A549 (cell line): Measurements from ENCODE around the gene GPAM. TPM values are rescaled to one million over a fixed set of nuclear protein-coding genes. Genes with fewer than 3 reads are reported as not detected.

Experiments used
- ATAC-seq, 2 experiments: fragments of 200-7000 bp in 1 of 2; fragments of >200 bp in 1 of 2; cut with Nextera tagmentation in 1 of 2; cut with Tn5 transposase in 1 of 2; 3 replicates each; pipeline versions ENCODE4 v1.8.0 to v1.9.1; 2018 to 2020; ENCODE audit warnings: mild to moderate bottlenecking in 1 of 2, moderate library complexity in 1 of 2
- CTCF ChIA-PET: fragments of 300-600 bp; sonication (Branson Sonifier 250); formaldehyde crosslinking; extraction: SDS; loops from one replicate; lab custom pipeline; 2021; ENCODE audit warnings: antibody characterized with exemption, inconsistent platforms; lab: Yijun Ruan, JAX
- POLR2A ChIA-PET: fragments of 350-600 bp; formaldehyde crosslinking; extraction: SDS; loops from one replicate; lab custom pipeline; 2021; ENCODE audit warnings: antibody characterized with exemption, inconsistent platforms; lab: Yijun Ruan, JAX
- DNase-seq, 2 experiments: peaks; one replicate each; pipeline versions ENCODE4 v3.0.0 to v3.0.0-alpha.2; 2011 to 2016; ENCODE audit warnings: low read depth in 1 of 2, low spot score in 1 of 2
- FAIRE-seq: peaks from 2 replicates; lab custom pipeline; 2011; peaks lifted over from hg19 to GRCh38; lab: Jason Lieb, UNC
- H3K27ac ChIP-seq, 2 experiments: fragments of >200 bp; sonication (Bioruptor Twin); formaldehyde crosslinking; 3 replicates each; pipeline ENCODE4 v1.5.1; 2016 to 2017
- H3K4me1 ChIP-seq: fragments of >200 bp; sonication (Bioruptor Twin); formaldehyde crosslinking; 3 replicates; pipeline ENCODE4 v1.6.1; 2016
- H3K4me2 ChIP-seq: fragments of >200 bp; sonication (Bioruptor Twin); formaldehyde crosslinking; 3 replicates; pipeline ENCODE4 v1.6.1; 2016
- H3K4me3 ChIP-seq: fragments of >200 bp; sonication (Bioruptor Twin); formaldehyde crosslinking; 3 replicates; pipeline ENCODE4 v1.5.1; 2016
- H3K9me3 ChIP-seq: fragments of >200 bp; sonication (Bioruptor Twin); formaldehyde crosslinking; 3 replicates; pipeline ENCODE4 v1.6.1; 2016
- BHLHE40 ChIP-seq: IDR thresholded peaks from 2 replicates; pipeline ENCODE4 v1.6.1; 2012; ENCODE audit warnings: low read depth, low read length, inconsistent platforms
- CBX2 ChIP-seq: fragments of 200-600 bp; sonication (generic); IDR thresholded peaks from 2 replicates; pipeline ENCODE4 v1.6.1; 2016; ENCODE audit warnings: low read depth, mild to moderate bottlenecking, borderline replicate concordance
- CBX8 ChIP-seq: fragments of 200-600 bp; sonication (generic); IDR thresholded peaks from 2 replicates; pipeline ENCODE4 v1.6.1; 2016
- CTCF ChIP-seq: fragments of >200 bp; sonication (Bioruptor Twin); formaldehyde crosslinking; IDR thresholded peaks from 3 replicates; pipeline ENCODE4 v1.5.1; 2016
- EHF ChIP-seq: fragments of 250-450 bp; sonication (Bioruptor Pico); IDR thresholded peaks from 2 replicates; pipeline ENCODE4 v1.5.0; 2020; ENCODE audit warnings: mild to moderate bottlenecking
- EHMT2 ChIP-seq: fragments of 200-600 bp; sonication (generic); IDR thresholded peaks from 2 replicates; pipeline ENCODE4 v1.6.1; 2016; ENCODE audit warnings: antibody characterized with exemption, low read depth, mild to moderate bottlenecking, moderate library complexity
- ELK1 ChIP-seq: fragments of 150-350 bp; IDR thresholded peaks from 2 replicates; pipeline ENCODE4 v1.6.1; 2014; ENCODE audit warnings: low read depth, mild to moderate bottlenecking, low read length
- EP300 ChIP-seq, 2 experiments: fragments of >200 bp; sonication (Bioruptor Twin); formaldehyde crosslinking; IDR thresholded peaks; 2 replicates in 1 of 2; 3 replicates in 1 of 2; pipeline ENCODE4 v1.6.1; 2016 to 2017
- ESRRA ChIP-seq: fragments of 150-350 bp; IDR thresholded peaks from 2 replicates; pipeline ENCODE4 v1.6.1; 2014; ENCODE audit warnings: mild to moderate bottlenecking, low read length, borderline replicate concordance
- GATA3 ChIP-seq: IDR thresholded peaks from 2 replicates; pipeline ENCODE4 v1.6.1; 2012; ENCODE audit warnings: borderline replicate concordance
- HDAC2 ChIP-seq: fragments of 200-600 bp; sonication (generic); IDR thresholded peaks from 2 replicates; pipeline ENCODE4 v1.6.1; 2016
- HEYL ChIP-seq: fragments of 250-450 bp; sonication (Bioruptor Pico); IDR thresholded peaks from 2 replicates; pipeline ENCODE4 v1.8.0; 2021; ENCODE audit warnings: mild to moderate bottlenecking, moderate library complexity
- HMGXB4 ChIP-seq: fragments of 250-450 bp; sonication (Bioruptor Pico); IDR thresholded peaks from 2 replicates; pipeline ENCODE4 v1.5.0; 2021; ENCODE audit warnings: mild to moderate bottlenecking, moderate library complexity, borderline replicate concordance
- JUN ChIP-seq, 2 experiments: fragments of >200 bp; sonication (Bioruptor Twin); formaldehyde crosslinking; IDR thresholded peaks; 2 replicates in 1 of 2; 3 replicates in 1 of 2; pipeline ENCODE4 v1.6.1; 2016 to 2017
- MAX ChIP-seq: IDR thresholded peaks from 2 replicates; pipeline ENCODE4 v1.6.1; 2012
- MYC ChIP-seq: IDR thresholded peaks from 2 replicates; pipeline ENCODE4 v1.6.1; 2012; ENCODE audit warnings: mild to moderate bottlenecking, inconsistent platforms, low read length, improper control_type of control experiment, borderline replicate concordance
- POLR2AphosphoS2 ChIP-seq: conservative IDR thresholded peaks from 2 replicates; pipeline ENCODE4 v1.6.1; 2012; ENCODE audit warnings: low read length, improper control_type of control experiment, inconsistent platforms
- RARB ChIP-seq: fragments of 250-450 bp; sonication (Bioruptor Pico); IDR thresholded peaks from 2 replicates; pipeline ENCODE4 v1.8.0; 2021; ENCODE audit warnings: mild to moderate bottlenecking, moderate library complexity
- RCOR1 ChIP-seq: fragments of 150-350 bp; IDR thresholded peaks from 2 replicates; pipeline ENCODE4 v1.6.1; 2014; ENCODE audit warnings: antibody characterized with exemption, low read length, low read depth
- SMC3 ChIP-seq: fragments of >200 bp; sonication (Bioruptor Twin); formaldehyde crosslinking; IDR thresholded peaks from 3 replicates; pipeline ENCODE4 v1.6.1; 2018; ENCODE audit warnings: inconsistent platforms
- TFCP2L1 ChIP-seq: fragments of 250-450 bp; sonication (Bioruptor Pico); IDR thresholded peaks from 2 replicates; pipeline ENCODE4 v1.5.0; 2021; ENCODE audit warnings: mild to moderate bottlenecking
- TP53 ChIP-seq: fragments of 250-450 bp; sonication (Bioruptor Pico); IDR thresholded peaks from 2 replicates; pipeline ENCODE4 v1.5.0; 2021; ENCODE audit warnings: mild to moderate bottlenecking, moderate library complexity
- ZC3H11A ChIP-seq: fragments of 450-650 bp; IDR thresholded peaks from 2 replicates; pipeline ENCODE4 v1.6.1; 2014; ENCODE audit warnings: antibody characterized with exemption, mild to moderate bottlenecking
- ZNF302 ChIP-seq: fragments of 250-450 bp; sonication (Bioruptor Pico); IDR thresholded peaks from 2 replicates; pipeline ENCODE4 v1.9.0; 2021; ENCODE audit warnings: inconsistent platforms, mild to moderate bottlenecking, moderate library complexity
- ZSCAN20 ChIP-seq: fragments of 250-450 bp; sonication (Bioruptor Pico); IDR thresholded peaks from 2 replicates; pipeline ENCODE4 v1.8.0; 2022; ENCODE audit warnings: mild to moderate bottlenecking, moderate library complexity
- WGBS: methylation state at CpG from one replicate; pipeline ENCODE4 v1.1.6; 2017; ENCODE audit errors: missing lambda C conversion rate; 5-methylcytosine and 5-hydroxymethylcytosine counted together
- polyA plus RNA-seq, 4 experiments: library from polyadenylated mRNA; depleted of rRNA in 3 of 4; stranded (reverse); fragments of >200 nt; fragmentation: RNase III in 1 of 4; extraction: RNeasy Plus Mini Kit Qiagen cat#74134 plus additional on column Dnase treatment in 1 of 4; gene quantifications; 2 replicates in 3 of 4; 3 replicates in 1 of 4; pipeline ENCODE4 v1.2.3, GENCODE V29; 2011 to 2017
- TF ChIP-seq, protein P1 (sequence below): fragments of >200 bp; sonication (Bioruptor Twin); formaldehyde crosslinking; IDR thresholded peaks from 3 replicates; pipeline ENCODE4 v1.6.1; 2016
- TF ChIP-seq, protein P2 (sequence below): fragments of 250-450 bp; sonication (Bioruptor Pico); IDR thresholded peaks from 2 replicates; pipeline ENCODE4 v1.5.0; 2020; ENCODE audit warnings: low read depth, mild to moderate bottlenecking, moderate library complexity
- TF ChIP-seq, protein P3 (sequence below): IDR thresholded peaks from 2 replicates; pipeline ENCODE4 v1.6.1; 2012

GPAM gene
- polyA plus RNA-seq, 2 of the 4 experiments (the other 2 are of a cell fraction) = 5.7 to 13.3 TPM

- POLR2A ChIA-PET = no interaction called here
- CTCF ChIA-PET = interaction anchor here (0.5 kb wide), 1 partner anchor 1948 kb away, joined by 4 read pairs; no protein-coding TSS in a partner anchor
- ATAC-seq = no peak
- no peaks in the 10 kb centered on the region for H3K4me1 ChIP-seq
- no peak for FAIRE-seq
- no peak overlapping the region for H3K4me2 ChIP-seq
- no peak overlapping the region for H3K27ac ChIP-seq
- no peaks in the 10 kb centered on the region for H3K9me3 ChIP-seq
- TF ChIP-seq EHF (CRISPR knock-in tag) = no peak
- TF ChIP-seq ZSCAN20 (CRISPR knock-in tag) = no peak
- no peak for TF ChIP-seq HDAC2
- TF ChIP-seq POLR2AphosphoS2 = no peak
- no peak for TF ChIP-seq CBX2
- no peak for TF ChIP-seq JUN (IDR thresholded peaks at IDR 0.05)
- TF ChIP-seq ZC3H11A = no peak
- TF ChIP-seq TP53 (CRISPR knock-in tag) = no peak
- TF ChIP-seq MAX = no peak
- no peak for TF ChIP-seq EP300 (IDR thresholded peaks at IDR 0.05)
- TF ChIP-seq, protein P1, sequence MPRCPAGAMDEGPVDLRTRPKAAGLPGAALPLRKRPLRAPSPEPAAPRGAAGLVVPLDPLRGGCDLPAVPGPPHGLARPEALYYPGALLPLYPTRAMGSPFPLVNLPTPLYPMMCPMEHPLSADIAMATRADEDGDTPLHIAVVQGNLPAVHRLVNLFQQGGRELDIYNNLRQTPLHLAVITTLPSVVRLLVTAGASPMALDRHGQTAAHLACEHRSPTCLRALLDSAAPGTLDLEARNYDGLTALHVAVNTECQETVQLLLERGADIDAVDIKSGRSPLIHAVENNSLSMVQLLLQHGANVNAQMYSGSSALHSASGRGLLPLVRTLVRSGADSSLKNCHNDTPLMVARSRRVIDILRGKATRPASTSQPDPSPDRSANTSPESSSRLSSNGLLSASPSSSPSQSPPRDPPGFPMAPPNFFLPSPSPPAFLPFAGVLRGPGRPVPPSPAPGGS = no peak
- TF ChIP-seq, protein P2, sequence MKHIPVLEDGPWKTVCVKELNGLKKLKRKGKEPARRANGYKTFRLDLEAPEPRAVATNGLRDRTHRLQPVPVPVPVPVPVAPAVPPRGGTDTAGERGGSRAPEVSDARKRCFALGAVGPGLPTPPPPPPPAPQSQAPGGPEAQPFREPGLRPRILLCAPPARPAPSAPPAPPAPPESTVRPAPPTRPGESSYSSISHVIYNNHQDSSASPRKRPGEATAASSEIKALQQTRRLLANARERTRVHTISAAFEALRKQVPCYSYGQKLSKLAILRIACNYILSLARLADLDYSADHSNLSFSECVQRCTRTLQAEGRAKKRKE (CRISPR knock-in tag) = no peak
- TF ChIP-seq TFCP2L1 (CRISPR knock-in tag) = no peak
- no peak for TF ChIP-seq HMGXB4 (CRISPR knock-in tag)
- TF ChIP-seq SMC3 = no peak
- 19% methylated on average over 4 of the region's 4 CpGs for WGBS
- no peak for DNase-seq
- H3K4me3 ChIP-seq = no peak overlapping the region
These were observed 30.3 kb upstream of the GPAM start for GRCh38 chr10:112213836-112214235.

- no peak for ATAC-seq
- POLR2A ChIA-PET = no interaction called here
- H3K4me3 ChIP-seq = no peak overlapping the region
These were observed 29.7 kb upstream of the GPAM start for GRCh38 chr10:112213098-112213823.

More at GRCh38 chr10:112213098-112213823, 29.7 kb upstream of the GPAM start:
- DNase-seq (no peak), FAIRE-seq (no peak)
- H3K4me1 ChIP-seq = no peaks in the 10 kb centered on the region
- no peak for TF ChIP-seq HDAC2
- TF ChIP-seq GATA3 = no peak
- no peak for TF ChIP-seq RCOR1
- no peak for TF ChIP-seq ZNF302 (CRISPR knock-in tag)
- TF ChIP-seq CBX8 = no peak
- no peak for TF ChIP-seq BHLHE40
- no peak for TF ChIP-seq CTCF
- TF ChIP-seq, protein P1 = no peak
- TF ChIP-seq, protein P3, sequence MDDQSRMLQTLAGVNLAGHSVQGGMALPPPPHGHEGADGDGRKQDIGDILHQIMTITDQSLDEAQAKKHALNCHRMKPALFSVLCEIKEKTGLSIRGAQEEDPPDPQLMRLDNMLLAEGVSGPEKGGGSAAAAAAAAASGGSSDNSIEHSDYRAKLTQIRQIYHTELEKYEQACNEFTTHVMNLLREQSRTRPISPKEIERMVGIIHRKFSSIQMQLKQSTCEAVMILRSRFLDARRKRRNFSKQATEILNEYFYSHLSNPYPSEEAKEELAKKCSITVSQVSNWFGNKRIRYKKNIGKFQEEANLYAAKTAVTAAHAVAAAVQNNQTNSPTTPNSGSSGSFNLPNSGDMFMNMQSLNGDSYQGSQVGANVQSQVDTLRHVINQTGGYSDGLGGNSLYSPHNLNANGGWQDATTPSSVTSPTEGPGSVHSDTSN = no peak
- TF ChIP-seq EHMT2 = no peak
- TF ChIP-seq ESRRA = no peak
- no peak for TF ChIP-seq MYC
- no peak for TF ChIP-seq HEYL (CRISPR knock-in tag)
- no peak for TF ChIP-seq ELK1
- TF ChIP-seq CBX2 = no peak
- no peak for TF ChIP-seq ZC3H11A
- no peak for TF ChIP-seq ZSCAN20 (CRISPR knock-in tag)
- no peak for TF ChIP-seq RARB (CRISPR knock-in tag)
- no peaks in the 10 kb centered on the region for H3K9me3 ChIP-seq
- no peak overlapping the region for H3K27ac ChIP-seq
- CTCF ChIA-PET = interaction anchor here (1.4 kb wide), 1 partner anchor 94 kb away, joined by 3 read pairs; no protein-coding TSS in a partner anchor
- H3K4me2 ChIP-seq = no peak overlapping the region
- WGBS = 10% methylated on average over 3 of the region's 3 CpGs
